GM12873 (cell line): ENCODE results near the gene RUFY1.

ENCODE experiments used
- CTCF ChIP-seq: IDR thresholded peaks from 2 replicates; pipeline ENCODE4 v1.5.1; 2012; ENCODE audit warnings: low read depth, mild to moderate bottlenecking, moderate library complexity, low read length, control low read depth; ENCODE audit not compliant: insufficient read depth; ENCODE audit errors: missing control alignments

The RUFY1 gene

GRCh38 chr5:179516221-179516620, 34.1 kb upstream of the RUFY1 start:
- no peak for TF ChIP-seq CTCF

GRCh38 chr5:179526978-179527377, 23.4 kb upstream of the RUFY1 start:
- no peak for TF ChIP-seq CTCF

- no peak for TF ChIP-seq CTCF
These were observed 20.0 kb upstream of the RUFY1 start for GRCh38 chr5:179530069-179530998.

- no peak for TF ChIP-seq CTCF
These were observed 17.3 kb upstream of the RUFY1 start for GRCh38 chr5:179533024-179533423.

GRCh38 chr5:179533907-179534306, 16.4 kb upstream of the RUFY1 start:
- no peak for TF ChIP-seq CTCF

GRCh38 chr5:179534431-179534830, 15.9 kb upstream of the RUFY1 start:
- TF ChIP-seq CTCF, result no peak

- no peak for TF ChIP-seq CTCF
These were observed 13.7 kb upstream of the RUFY1 start for GRCh38 chr5:179536676-179537075.
